ENCODE results near the gene ABCF3. TPM values are rescaled to one million over a fixed set of nuclear protein-coding genes. Genes with fewer than 3 reads are reported as not detected.
A peak's percentile ranks its signal among the peaks of the same experiment; 100 is the strongest.

Gene ABCF3
- total and polyA plus RNA-seq, 2 experiments from 2014 or later: 33.1 to 62.7 TPM

- no peak for TF ChIP-seq EZH2phosphoT487 (IDR thresholded peaks at IDR 0.05; ENCODE audit: low read depth, severe bottlenecking, unreplicated experiment)
- H3K4me3 ChIP-seq: no peak overlapping the region
- WGBS (ENCODE audit: low lambda C conversion rate, missing lambda C conversion rate): 92% methylated on average over 5 of the region's 5 CpGs
- H2AFZ ChIP-seq: no peak overlapping the region
- H3K4me1 ChIP-seq (ENCODE audit: insufficient read depth): peaks cover 15% of the 10 kb centered on the region
- peaks cover 22% of the 10 kb centered on the region for H4K20me1 ChIP-seq (ENCODE audit: insufficient read depth, poor library complexity, severe bottlenecking)
- no peaks in the 10 kb centered on the region for H3K9me2 ChIP-seq (replicated peaks; ENCODE audit: insufficient read depth)
- peaks cover 7% of the 10 kb centered on the region for H3K36me3 ChIP-seq (replicated peaks; ENCODE audit: insufficient read depth, low read depth)
- peaks cover 33% of the 10 kb centered on the region for H3K79me2 ChIP-seq
- H3K27ac ChIP-seq: no peak overlapping the region
- H3K4me2 ChIP-seq: no peak overlapping the region
- DNase-seq (ENCODE audit: low spot score): no peak
- no peaks in the 10 kb centered on the region for H3K27me3 ChIP-seq
- no peaks in the 10 kb centered on the region for H3K9me3 ChIP-seq (ENCODE audit: low read depth)
Observed at GRCh38 chr3:184183679-184184078, 2.3 kb upstream of the ABCF3 start.

GRCh38 chr3:184184546-184185230, 1.3 kb upstream of the ABCF3 start:
- Histone ChIP-seq H3K4me3 (no peak overlapping the region), H3K9me3 (ENCODE audit: low read depth) (no peaks in the 10 kb centered on the region), H3K4me2 (peak overlapping the region; percentile 72), H3K36me3 (replicated peaks; ENCODE audit: insufficient read depth, low read depth) (peaks cover 4% of the 10 kb centered on the region), H3K27me3 (no peaks in the 10 kb centered on the region), H2AFZ (peak overlapping the region; percentile 45), H3K9me2 (replicated peaks; ENCODE audit: insufficient read depth) (no peaks in the 10 kb centered on the region), H4K20me1 (ENCODE audit: insufficient read depth, poor library complexity, severe bottlenecking) (peaks cover 22% of the 10 kb centered on the region), H3K27ac (peak overlapping the region; percentile 85), H3K4me1 (ENCODE audit: insufficient read depth) (peaks cover 15% of the 10 kb centered on the region), H3K79me2 (peaks cover 34% of the 10 kb centered on the region)
- DNase-seq (ENCODE audit: low spot score): no peak
- WGBS (ENCODE audit: low lambda C conversion rate, missing lambda C conversion rate): 95% methylated on average over 18 of the region's 18 CpGs
- TF ChIP-seq EZH2phosphoT487 (IDR thresholded peaks at IDR 0.05; ENCODE audit: low read depth, severe bottlenecking, unreplicated experiment): no peak
- no peak for TF ChIP-seq EZH2 (IDR thresholded peaks at IDR 0.05; ENCODE audit: borderline replicate concordance)
- TF ChIP-seq CTCF (IDR thresholded peaks at IDR 0.05; ENCODE audit: poor library complexity): no peak

GRCh38 chr3:184185461-184186183, 377 bp upstream of the ABCF3 start:
- H3K4me3 ChIP-seq: no peak overlapping the region
- no peaks in the 10 kb centered on the region for H3K9me3 ChIP-seq (ENCODE audit: low read depth)
- H3K27ac ChIP-seq: peak overlapping the region; percentile 85
- TF ChIP-seq EZH2phosphoT487 (IDR thresholded peaks at IDR 0.05; ENCODE audit: low read depth, severe bottlenecking, unreplicated experiment): no peak
- TF ChIP-seq EZH2 (IDR thresholded peaks at IDR 0.05; ENCODE audit: borderline replicate concordance): no peak
- no peak for TF ChIP-seq CTCF (IDR thresholded peaks at IDR 0.05; ENCODE audit: poor library complexity)
- H3K79me2 ChIP-seq: peaks cover 42% of the 10 kb centered on the region
- 3% methylated on average over 50 of the region's 55 CpGs for WGBS (ENCODE audit: low lambda C conversion rate, missing lambda C conversion rate)
- no peaks in the 10 kb centered on the region for H3K27me3 ChIP-seq
- peaks cover 19% of the 10 kb centered on the region for H4K20me1 ChIP-seq (ENCODE audit: insufficient read depth, poor library complexity, severe bottlenecking)
- peak overlapping the region; percentile 45 for H2AFZ ChIP-seq
- peak overlapping the region; percentile 72 for H3K4me2 ChIP-seq
- no peaks in the 10 kb centered on the region for H3K9me2 ChIP-seq (replicated peaks; ENCODE audit: insufficient read depth)
- H3K36me3 ChIP-seq (replicated peaks; ENCODE audit: insufficient read depth, low read depth): no peaks in the 10 kb centered on the region
- H3K4me1 ChIP-seq (ENCODE audit: insufficient read depth): peaks cover 15% of the 10 kb centered on the region
- peak; percentile 100 for DNase-seq (ENCODE audit: low spot score)

GRCh38 chr3:184186902-184187207, 856 bp downstream of the ABCF3 start:
- H3K27ac ChIP-seq: peak overlapping the region; percentile 77
- H3K36me3 ChIP-seq (replicated peaks; ENCODE audit: insufficient read depth, low read depth): no peaks in the 10 kb centered on the region
- WGBS (ENCODE audit: low lambda C conversion rate, missing lambda C conversion rate): 29% methylated on average over 3 of the region's 3 CpGs
- H4K20me1 ChIP-seq (ENCODE audit: insufficient read depth, poor library complexity, severe bottlenecking): peaks cover 19% of the 10 kb centered on the region
- no peaks in the 10 kb centered on the region for H3K9me3 ChIP-seq (ENCODE audit: low read depth)
- H3K27me3 ChIP-seq: no peaks in the 10 kb centered on the region
- DNase-seq (ENCODE audit: low spot score): no peak
- H2AFZ ChIP-seq: no peak overlapping the region
- peaks cover 46% of the 10 kb centered on the region for H3K79me2 ChIP-seq
- peak overlapping the region; percentile 62 for H3K4me3 ChIP-seq
- H3K4me2 ChIP-seq: peak overlapping the region; percentile 99
- TF ChIP-seq EZH2phosphoT487 (IDR thresholded peaks at IDR 0.05; ENCODE audit: low read depth, severe bottlenecking, unreplicated experiment) (no peak), CTCF (IDR thresholded peaks at IDR 0.05; ENCODE audit: poor library complexity) (no peak), EZH2 (IDR thresholded peaks at IDR 0.05; ENCODE audit: borderline replicate concordance) (no peak)
- no peaks in the 10 kb centered on the region for H3K9me2 ChIP-seq (replicated peaks; ENCODE audit: insufficient read depth)
- H3K4me1 ChIP-seq (ENCODE audit: insufficient read depth): peaks cover 15% of the 10 kb centered on the region
